ACHN (cell line): ENCODE results near the gene FGFBP2.

ENCODE experiments used
- DNase-seq: peaks from one replicate; pipeline ENCODE4 v3.0.0-alpha.2; 2015
- in situ Hi-C: cut with HindIII; loops from 2 replicates; pipeline ENCODE4 v1.10.0; 2017; ENCODE audit warnings: low sequenced_read_pairs, low pct_ligation_motif_present, low pct_unique_long_range_greater_than_20kb

Gene FGFBP2

GRCh38 chr4:15912961-15913630 is 49.9 kb downstream of the FGFBP2 start:
- peak; percentile 60 for DNase-seq
- in situ Hi-C loops: no loop called here

- no peak for DNase-seq
- in situ Hi-C loops: no loop called here
These were observed 50.7 kb downstream of the FGFBP2 start for GRCh38 chr4:15912236-15912635.
